Cardiac fibroblast (primary cell): Measurements from ENCODE around the gene ABCF2.
A peak's percentile ranks its signal among the peaks of the same experiment; 100 is the strongest.

Experiments used
- DNase-seq, 2 donors: peaks; one replicate each; pipeline versions ENCODE4 v3.0.0 to v3.0.0-alpha.2; 2010; ENCODE audit warnings: low read depth in 2 of 2
- H3K4me3 ChIP-seq, 2 donors: replicated peaks in 1 of 2; 1 replicate in 1 of 2; 2 replicates in 1 of 2; pipeline ENCODE4 v1.5.1; 2011; ENCODE audit warnings: low read depth in 2 of 2, low read length in 2 of 2, mild to moderate bottlenecking in 2 of 2, moderate library complexity in 1 of 2
- TF ChIP-seq, protein P1 (sequence below): IDR thresholded peaks from one replicate; pipeline ENCODE4 v1.5.1; 2011; ENCODE audit warnings: low read depth, mild to moderate bottlenecking, low read length, inconsistent platforms

Gene ABCF2

DNA sequence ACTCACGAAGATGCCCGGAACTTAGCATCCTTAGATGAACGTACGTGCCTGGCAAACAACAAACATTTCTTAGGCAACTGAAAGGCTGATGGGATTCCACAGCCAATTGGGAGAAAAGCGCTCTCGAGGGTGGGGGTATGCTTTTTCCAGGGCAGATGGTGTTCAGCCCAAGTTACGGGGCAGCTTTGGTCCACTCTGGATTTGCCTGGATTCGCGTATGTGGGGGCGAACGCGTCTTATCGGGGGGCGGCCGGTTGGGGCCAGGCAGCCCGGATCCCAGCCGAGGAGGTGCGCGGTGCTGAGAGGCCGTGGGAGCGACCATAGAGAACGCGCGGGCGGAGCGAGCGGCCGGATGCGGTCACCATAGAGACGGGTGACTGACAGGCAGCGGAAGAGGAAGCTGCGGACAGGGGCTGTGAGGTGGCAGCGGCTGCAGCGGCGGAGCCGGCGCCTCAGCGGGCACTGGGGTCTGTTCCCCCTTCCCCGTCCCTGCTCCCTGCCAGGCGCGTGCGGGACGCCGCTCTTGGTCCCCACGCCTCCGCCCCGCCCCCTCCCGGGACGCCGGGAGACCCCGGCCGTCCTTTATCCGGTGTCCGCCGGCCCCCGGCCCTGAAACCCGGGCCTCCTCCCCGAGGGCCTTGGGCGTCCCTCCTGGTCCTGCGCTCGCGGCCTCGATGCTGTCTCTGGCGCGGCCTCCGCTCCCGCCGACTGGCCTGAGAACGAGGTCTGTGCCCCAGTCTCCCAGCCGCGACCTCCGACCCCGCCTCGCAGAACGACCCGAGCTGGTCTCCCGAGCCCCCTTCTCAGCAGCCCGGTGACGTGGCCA is 5.3 kb upstream of the ABCF2 start, which contains the start of gene CHPF2:
TSS of gene CHPF2 (plus strand) at position 393 of the 826 bp plus-strand sequence. CDS start 1,529 bp downstream, outside the sequence.
- peak within 1 kb of the TSS; percentile 96 to 99 for H3K4me3 ChIP-seq
- TF ChIP-seq, protein P1, sequence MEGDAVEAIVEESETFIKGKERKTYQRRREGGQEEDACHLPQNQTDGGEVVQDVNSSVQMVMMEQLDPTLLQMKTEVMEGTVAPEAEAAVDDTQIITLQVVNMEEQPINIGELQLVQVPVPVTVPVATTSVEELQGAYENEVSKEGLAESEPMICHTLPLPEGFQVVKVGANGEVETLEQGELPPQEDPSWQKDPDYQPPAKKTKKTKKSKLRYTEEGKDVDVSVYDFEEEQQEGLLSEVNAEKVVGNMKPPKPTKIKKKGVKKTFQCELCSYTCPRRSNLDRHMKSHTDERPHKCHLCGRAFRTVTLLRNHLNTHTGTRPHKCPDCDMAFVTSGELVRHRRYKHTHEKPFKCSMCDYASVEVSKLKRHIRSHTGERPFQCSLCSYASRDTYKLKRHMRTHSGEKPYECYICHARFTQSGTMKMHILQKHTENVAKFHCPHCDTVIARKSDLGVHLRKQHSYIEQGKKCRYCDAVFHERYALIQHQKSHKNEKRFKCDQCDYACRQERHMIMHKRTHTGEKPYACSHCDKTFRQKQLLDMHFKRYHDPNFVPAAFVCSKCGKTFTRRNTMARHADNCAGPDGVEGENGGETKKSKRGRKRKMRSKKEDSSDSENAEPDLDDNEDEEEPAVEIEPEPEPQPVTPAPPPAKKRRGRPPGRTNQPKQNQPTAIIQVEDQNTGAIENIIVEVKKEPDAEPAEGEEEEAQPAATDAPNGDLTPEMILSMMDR, result no peak
- peak; percentile 87 to 88 for DNase-seq

DNA sequence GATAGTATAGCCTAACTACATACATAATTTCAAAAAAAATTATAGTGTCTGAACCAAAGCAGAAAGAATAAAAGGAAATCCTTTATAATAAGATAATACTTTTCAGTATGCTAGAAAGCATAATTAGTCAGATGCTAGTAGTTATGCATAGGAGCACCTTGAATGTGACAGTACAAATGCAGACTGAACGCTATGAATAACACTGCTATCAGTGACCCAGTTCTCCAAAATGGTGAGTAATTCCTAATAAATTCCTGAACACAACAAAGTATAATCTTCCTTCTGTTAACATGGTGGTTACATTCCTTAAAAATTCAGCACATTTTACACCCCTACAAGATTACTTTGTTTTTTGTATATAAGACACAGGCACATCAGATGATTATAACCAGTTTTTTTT is 4.1 kb upstream of the ABCF2 start:
- TF ChIP-seq, protein P1, result no peak
- no peak for DNase-seq
- H3K4me3 ChIP-seq, result no peak overlapping the region

DNA sequence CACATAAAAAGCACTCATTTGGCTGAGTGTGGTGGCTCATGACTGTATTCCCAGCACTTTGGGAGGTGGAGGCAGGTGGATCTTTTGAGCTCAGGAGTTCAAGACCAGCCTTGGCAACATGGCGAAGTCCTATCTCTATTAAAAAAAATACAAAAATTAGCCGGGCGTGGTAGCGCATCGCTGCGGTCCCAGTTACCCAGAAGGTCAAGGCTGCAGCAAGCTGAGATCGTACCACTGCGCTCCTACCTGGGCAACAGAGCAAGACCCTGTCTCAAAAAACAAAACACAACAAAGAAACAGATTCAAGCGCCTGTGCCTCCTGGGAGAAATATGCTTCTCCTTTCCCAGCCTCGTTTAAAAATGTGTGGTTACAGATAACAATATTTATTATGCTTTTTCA is 2.2 kb upstream of the ABCF2 start:
- DNase-seq, result no peak
- TF ChIP-seq, protein P1, result no peak

DNA sequence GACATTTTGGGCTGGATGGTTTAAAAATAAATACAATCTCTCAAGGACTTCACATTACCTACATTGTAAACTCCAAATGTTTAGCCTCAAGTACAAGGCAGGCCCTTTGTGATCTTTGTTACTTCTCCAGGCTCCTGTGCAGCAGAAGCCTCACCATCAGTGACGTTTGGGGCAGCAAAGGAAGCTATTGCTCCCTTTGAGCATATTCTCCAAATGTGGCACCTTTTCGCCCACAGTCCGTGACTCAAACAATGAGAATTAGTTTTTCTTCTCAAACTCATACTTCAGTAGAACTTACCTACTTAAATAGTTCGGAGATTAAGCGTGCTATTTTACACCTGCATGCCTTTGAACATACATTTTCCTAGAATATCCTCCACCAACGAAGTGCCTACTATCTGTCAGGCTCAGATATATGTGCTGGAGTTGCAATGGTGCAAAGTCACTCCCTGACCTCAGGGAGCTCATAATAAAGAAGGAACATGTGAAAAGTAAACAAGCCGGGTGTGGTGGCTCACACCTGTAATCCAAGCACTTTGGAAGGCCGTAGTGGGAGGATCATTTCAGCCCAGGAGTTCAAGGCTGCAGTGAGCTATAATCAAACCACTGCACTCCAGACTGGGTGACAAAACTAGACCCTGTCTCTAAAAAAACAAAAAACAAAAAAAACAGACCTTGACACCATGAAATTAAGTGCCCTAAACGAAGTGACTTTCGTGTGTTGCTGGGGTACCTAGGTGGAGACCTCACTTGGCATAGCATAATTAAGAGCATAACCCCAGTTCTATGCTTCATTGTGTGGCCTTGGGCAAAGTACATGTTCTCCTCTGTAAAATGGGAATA is 1.2 kb upstream of the ABCF2 start:
- peak overlapping the region; percentile 84 to 90 for H3K4me3 ChIP-seq
- TF ChIP-seq, protein P1, result no peak
- no peak for DNase-seq

More for the DNA sequence above, 2.2 kb upstream of the ABCF2 start:
- no peak overlapping the region for H3K4me3 ChIP-seq

DNA sequence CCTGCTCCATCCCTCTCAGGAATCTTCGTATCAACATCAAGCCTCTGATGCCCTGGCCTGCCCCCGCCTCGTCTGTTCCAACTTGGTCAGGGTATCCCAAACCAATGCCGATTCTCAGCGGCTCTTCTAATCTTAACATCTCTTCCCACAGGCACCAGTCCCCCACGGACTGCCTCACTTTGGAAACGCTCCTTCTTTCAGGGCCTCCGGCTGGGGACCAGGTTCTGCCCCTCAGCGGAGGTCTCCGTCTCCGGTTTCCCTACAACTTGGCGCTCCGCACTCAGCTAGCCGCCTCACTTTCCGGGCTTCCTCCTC is 488 bp downstream of the ABCF2 start:
- TF ChIP-seq, protein P1, result no peak
- DNase-seq, result no peak
- H3K4me3 ChIP-seq, result peak overlapping the region; percentile 84 to 90

DNA sequence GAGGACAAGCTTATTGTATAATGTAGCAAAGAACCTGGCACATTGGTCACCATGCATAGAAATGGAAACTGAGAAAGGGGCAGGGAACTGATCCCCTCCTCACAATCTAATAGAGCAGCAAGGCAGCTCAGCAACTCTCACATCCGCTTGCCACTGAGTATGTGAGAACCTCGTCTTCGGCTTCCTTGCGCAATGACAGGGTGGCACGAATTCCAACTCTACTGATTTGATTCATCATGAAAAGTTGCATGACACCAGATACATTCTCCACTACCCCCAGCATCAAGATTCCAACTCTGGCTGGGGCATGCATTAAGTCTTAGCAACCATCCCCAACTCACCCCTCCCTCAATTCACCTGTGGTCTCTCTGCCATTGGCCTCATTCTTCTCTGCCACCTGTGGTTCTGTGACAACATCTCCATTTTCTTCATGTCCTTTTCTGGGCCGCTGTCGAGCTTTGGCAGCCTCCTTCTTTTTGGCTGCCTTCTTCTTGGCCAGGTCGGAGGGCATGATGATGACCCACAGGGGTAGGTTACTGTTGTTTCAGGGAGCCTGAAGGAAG is 976 bp downstream of the ABCF2 start:
- peak overlapping the region; percentile 84 to 90 for H3K4me3 ChIP-seq
- TF ChIP-seq, protein P1, result no peak
- DNase-seq, result no peak
